ENCODE data around the gene LRPPRC. TPM values are rescaled to one million over a fixed set of nuclear protein-coding genes. Genes with fewer than 3 reads are reported as not detected.

The LRPPRC gene
- total RNA-seq, 1 donor from 2014 or later = 88.0 TPM

DNA sequence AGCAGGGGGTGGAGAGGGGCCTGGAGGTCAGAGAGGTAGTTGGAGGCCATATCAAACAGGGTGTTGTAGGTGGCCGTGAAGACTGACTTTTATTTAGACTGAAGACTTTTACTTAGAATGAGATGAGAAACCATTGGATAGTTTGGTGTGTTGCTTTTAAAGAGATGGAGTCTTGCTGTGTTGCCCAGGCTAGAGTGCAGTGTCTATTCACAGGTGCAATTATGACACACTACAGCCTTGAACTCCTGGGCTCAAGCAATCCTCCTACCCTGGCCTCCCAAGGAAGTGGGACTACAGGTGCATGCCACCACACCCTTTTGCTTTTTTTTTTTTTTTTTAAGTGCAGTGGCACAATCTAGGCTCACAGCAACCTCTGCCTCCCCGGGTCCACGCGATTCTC, 2.5 kb upstream of the LRPPRC start:
- Mint-ChIP-seq H3K27ac (ENCODE audit: unreplicated experiment) (no peak overlapping the region), H3K27me3 (ENCODE audit: unreplicated experiment) (no peaks in the 10 kb centered on the region), H3K36me3 (ENCODE audit: unreplicated experiment) (no peaks in the 10 kb centered on the region), H3K4me3 (ENCODE audit: unreplicated experiment) (no peak overlapping the region), H3K4me1 (ENCODE audit: low read depth, unreplicated experiment) (peaks cover 14% of the 10 kb centered on the region), H3K9me3 (ENCODE audit: unreplicated experiment) (peaks cover 4% of the 10 kb centered on the region)
- TF ChIP-seq, protein P1, sequence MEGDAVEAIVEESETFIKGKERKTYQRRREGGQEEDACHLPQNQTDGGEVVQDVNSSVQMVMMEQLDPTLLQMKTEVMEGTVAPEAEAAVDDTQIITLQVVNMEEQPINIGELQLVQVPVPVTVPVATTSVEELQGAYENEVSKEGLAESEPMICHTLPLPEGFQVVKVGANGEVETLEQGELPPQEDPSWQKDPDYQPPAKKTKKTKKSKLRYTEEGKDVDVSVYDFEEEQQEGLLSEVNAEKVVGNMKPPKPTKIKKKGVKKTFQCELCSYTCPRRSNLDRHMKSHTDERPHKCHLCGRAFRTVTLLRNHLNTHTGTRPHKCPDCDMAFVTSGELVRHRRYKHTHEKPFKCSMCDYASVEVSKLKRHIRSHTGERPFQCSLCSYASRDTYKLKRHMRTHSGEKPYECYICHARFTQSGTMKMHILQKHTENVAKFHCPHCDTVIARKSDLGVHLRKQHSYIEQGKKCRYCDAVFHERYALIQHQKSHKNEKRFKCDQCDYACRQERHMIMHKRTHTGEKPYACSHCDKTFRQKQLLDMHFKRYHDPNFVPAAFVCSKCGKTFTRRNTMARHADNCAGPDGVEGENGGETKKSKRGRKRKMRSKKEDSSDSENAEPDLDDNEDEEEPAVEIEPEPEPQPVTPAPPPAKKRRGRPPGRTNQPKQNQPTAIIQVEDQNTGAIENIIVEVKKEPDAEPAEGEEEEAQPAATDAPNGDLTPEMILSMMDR (IDR thresholded peaks at IDR 0.05; ENCODE audit: partially characterized antibody, unreplicated experiment) = no peak
- DNase-seq = no peak

DNA sequence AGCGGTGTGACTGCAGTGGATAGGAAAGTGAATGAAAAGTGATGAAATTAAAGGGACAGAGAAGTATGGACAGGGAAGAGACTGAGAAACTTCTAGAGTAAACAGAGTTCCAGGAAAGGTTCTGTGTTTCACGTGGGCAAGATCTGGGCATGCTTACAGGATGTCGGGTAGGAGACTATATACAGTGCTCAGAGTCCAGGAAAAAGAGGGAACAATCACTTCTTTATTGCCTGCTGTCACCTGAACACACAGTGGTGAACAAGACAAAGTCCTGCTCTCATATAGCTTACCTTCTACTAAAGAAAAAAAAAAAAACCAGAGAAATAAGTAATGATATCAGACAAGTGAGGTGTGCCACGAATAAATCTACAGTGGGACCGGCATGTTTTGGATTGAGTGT, 2.4 kb downstream of the LRPPRC start:
- TF ChIP-seq, protein P1 (IDR thresholded peaks at IDR 0.05; ENCODE audit: partially characterized antibody, unreplicated experiment) = no peak
- Mint-ChIP-seq H3K27me3 (ENCODE audit: unreplicated experiment) (peaks cover 2% of the 10 kb centered on the region), H3K4me3 (ENCODE audit: unreplicated experiment) (no peak overlapping the region), H3K9me3 (ENCODE audit: unreplicated experiment) (peaks cover 4% of the 10 kb centered on the region), H3K36me3 (ENCODE audit: unreplicated experiment) (no peaks in the 10 kb centered on the region), H3K27ac (ENCODE audit: unreplicated experiment) (no peak overlapping the region), H3K4me1 (ENCODE audit: low read depth, unreplicated experiment) (peaks cover 26% of the 10 kb centered on the region)
- DNase-seq = no peak

DNA sequence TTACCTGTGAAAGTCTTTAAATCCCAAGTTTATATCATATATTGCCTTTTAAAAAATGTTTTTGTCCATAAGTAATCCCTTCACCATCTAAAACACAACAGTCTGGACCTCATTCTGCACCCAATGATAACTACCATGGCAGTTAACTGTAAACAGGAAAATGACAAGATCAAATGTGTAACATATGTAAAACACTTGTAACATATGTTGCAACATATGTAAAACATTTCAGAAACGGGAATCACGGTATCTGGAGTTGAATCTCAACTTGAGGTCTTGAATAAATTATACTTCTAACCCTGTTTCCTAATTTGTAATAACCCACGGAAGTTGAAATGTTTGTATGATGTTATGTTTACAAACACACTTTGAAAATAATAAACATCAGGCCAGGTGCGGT, 6.2 kb downstream of the LRPPRC start:
- Mint-ChIP-seq H3K9me3 (ENCODE audit: unreplicated experiment) (no peaks in the 10 kb centered on the region), H3K4me3 (ENCODE audit: unreplicated experiment) (no peak overlapping the region), H3K4me1 (ENCODE audit: low read depth, unreplicated experiment) (peaks cover 22% of the 10 kb centered on the region), H3K27ac (ENCODE audit: unreplicated experiment) (peak overlapping the region; percentile 14), H3K27me3 (ENCODE audit: unreplicated experiment) (peaks cover 2% of the 10 kb centered on the region), H3K36me3 (ENCODE audit: unreplicated experiment) (no peaks in the 10 kb centered on the region)
- TF ChIP-seq, protein P1 (IDR thresholded peaks at IDR 0.05; ENCODE audit: partially characterized antibody, unreplicated experiment) = no peak
- DNase-seq = no peak

DNA sequence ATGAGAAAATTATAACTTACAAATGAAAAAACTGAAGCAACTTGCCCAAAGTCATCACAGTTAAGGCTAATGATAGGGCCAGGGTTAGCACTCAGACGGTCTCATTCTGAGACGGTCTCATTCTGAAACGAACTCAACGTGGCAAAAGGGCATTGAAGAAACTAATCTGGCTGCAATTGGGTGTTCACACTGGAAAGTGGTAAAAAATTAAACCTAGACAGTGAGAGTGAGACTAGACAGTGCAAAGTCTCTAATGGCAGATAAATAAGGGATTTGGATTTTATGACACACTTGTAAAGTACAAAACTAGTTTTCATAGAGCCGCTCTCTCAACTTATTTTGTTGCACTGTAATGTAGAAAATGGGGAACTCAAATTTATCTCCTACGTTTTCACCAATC, 9.2 kb downstream of the LRPPRC start:
- no peak for DNase-seq
- Mint-ChIP-seq H3K36me3 (ENCODE audit: unreplicated experiment) (no peaks in the 10 kb centered on the region), H3K9me3 (ENCODE audit: unreplicated experiment) (no peaks in the 10 kb centered on the region), H3K27ac (ENCODE audit: unreplicated experiment) (no peak overlapping the region), H3K27me3 (ENCODE audit: unreplicated experiment) (peaks cover 2% of the 10 kb centered on the region), H3K4me1 (ENCODE audit: low read depth, unreplicated experiment) (peaks cover 4% of the 10 kb centered on the region), H3K4me3 (ENCODE audit: unreplicated experiment) (no peak overlapping the region)
- TF ChIP-seq, protein P1 (IDR thresholded peaks at IDR 0.05; ENCODE audit: partially characterized antibody, unreplicated experiment) = no peak

DNA sequence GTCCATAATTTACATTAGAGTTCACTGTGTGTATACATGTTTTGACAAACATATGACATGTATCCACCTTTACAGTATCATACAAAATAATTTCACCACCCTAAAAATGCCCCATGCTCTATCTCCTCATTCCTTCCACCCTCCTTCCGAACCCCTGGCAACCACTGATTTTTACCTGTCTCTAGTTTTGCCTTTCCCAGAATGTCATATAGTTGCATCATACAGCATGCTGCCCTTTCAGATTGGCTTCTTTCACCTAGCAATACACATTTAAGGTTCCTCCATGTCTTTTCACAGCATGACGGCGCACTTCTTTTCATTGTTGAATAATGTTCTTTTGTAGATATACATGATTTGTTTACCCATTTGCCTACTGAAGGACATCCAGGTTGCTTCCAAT, 10.4 kb downstream of the LRPPRC start:
- H3K27ac Mint-ChIP-seq (ENCODE audit: unreplicated experiment) = peak overlapping the region; percentile 9
- peaks cover 3% of the 10 kb centered on the region for H3K4me1 Mint-ChIP-seq (ENCODE audit: low read depth, unreplicated experiment)
- H3K9me3 Mint-ChIP-seq (ENCODE audit: unreplicated experiment) = no peaks in the 10 kb centered on the region
- TF ChIP-seq, protein P1 (IDR thresholded peaks at IDR 0.05; ENCODE audit: partially characterized antibody, unreplicated experiment) = no peak
- no peaks in the 10 kb centered on the region for H3K36me3 Mint-ChIP-seq (ENCODE audit: unreplicated experiment)
- H3K4me3 Mint-ChIP-seq (ENCODE audit: unreplicated experiment) = no peak overlapping the region
- DNase-seq = no peak
- peaks cover 2% of the 10 kb centered on the region for H3K27me3 Mint-ChIP-seq (ENCODE audit: unreplicated experiment)

All from glutamatergic neuron (in vitro differentiated cells).